Ecto neural progenitor cell (in vitro differentiated cells): Measurements from ENCODE around the gene SMARCA2.

Source experiments
- DNase-seq: peaks from one replicate; pipeline ENCODE4 v3.0.0-alpha.2; 2018; ENCODE audit warnings: low spot score

Gene SMARCA2

DNA sequence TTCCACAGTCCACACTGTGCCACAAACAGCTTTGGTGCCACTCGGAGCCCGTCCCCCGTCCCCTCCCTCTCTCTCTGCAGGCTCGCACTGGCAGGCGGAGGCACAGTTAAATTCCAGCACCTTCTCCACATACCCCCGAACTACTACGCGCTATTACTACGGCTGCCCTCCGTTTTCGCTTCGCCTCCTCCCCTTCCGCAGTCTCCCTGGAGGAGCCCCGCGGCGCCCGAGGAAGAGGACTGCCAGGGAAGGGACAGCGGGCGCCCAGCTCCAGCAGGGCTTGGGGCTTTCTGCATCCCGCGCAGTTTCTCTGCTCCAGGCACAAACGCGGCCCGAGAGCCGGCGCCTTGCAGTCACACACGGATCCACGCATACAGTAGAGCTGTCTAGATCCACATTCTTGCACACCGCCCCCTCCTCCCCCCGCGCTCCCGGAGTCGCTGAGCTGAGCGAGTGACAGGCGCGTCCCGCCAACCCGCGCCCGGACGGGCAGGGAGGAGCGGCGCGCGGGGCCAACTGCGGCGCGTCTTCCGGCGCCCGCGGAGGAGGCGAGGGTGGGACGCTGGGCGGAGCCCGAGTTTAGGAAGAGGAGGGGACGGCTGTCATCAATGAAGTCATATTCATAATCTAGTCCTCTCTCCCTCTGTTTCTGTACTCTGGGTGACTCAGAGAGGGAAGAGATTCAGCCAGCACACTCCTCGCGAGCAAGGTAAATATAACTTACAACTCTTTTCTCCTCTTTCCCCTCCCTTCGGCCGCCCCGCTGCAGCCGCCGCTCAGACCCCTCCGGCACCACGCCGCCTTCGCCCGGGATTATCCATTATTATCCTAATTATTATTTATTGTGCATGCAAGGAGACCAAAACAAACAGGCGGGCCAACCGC lies at the start of gene SMARCA2:
TSS of gene SMARCA2 (plus strand) at position 652 of the 885 bp plus-strand sequence. CDS start 13,676 bp downstream, outside the sequence.
- peak; percentile 91 for DNase-seq

DNA sequence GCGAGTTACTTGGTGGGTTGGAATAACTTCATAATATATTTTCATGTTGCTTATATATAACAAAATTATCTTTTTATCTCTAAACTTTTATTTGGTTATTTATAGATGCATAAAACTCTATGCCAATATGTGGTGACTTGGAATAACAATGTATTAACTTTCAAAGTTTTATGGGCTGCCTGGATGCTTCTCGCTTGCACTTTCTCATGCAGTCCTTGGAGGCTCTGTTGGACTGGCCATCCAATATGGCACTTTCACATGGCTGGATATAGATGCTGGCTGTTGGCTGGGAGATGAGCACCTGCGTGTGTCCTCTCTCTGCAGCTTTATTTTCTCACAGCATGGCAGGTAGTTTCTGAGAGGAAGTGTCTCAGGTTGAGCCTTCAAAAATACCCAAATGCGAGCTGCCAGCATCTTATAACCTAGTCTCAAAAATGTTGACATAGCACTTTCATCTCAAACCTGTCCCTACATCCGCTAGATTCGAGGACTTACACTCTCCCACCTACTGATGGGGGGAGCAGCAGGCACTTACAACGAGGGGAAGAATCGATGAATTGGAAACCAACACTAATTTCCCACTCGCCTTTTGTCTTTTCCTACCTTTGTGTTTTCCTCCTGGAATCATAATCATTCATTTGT lies 48.3 kb upstream of the SMARCA2 start:
- no peak for DNase-seq

DNA sequence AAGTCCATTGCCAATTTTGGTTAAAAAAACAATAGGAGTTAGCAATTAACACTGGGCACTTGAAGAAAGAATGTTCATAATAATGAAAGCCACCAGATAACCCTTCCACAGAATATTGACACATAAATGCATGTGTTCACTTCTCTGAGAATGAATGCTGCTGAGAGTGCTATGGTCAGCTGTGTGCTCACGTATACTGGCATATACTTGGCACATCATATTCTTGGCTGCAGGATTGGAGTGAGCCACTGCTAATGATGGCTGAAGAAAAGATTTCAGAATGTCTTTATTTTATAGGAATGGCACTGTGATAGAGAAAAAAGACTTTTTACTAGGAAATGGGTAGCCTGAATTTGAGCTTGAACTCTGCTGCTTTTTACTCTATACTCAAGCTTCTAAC lies 46.0 kb upstream of the SMARCA2 start:
- DNase-seq, result no peak

DNA sequence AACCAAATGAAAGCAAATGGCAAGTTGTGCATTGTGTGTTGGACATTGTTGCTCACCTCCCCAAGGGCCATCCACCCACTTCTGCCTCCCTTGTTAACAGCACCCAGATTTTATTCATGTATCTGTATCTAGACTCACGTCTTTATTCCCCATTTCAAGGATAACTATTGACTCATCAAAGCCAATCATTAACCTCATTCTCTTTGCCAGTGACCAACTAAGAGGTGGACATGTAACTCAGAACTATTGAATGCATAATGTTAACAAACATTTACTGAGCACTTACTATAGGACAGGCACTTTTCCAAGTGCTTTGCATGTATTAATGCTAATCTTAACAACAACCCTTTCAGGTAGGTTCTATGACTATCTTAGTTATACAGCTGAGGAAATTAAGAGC lies 45.2 kb upstream of the SMARCA2 start:
- DNase-seq, result no peak

DNA sequence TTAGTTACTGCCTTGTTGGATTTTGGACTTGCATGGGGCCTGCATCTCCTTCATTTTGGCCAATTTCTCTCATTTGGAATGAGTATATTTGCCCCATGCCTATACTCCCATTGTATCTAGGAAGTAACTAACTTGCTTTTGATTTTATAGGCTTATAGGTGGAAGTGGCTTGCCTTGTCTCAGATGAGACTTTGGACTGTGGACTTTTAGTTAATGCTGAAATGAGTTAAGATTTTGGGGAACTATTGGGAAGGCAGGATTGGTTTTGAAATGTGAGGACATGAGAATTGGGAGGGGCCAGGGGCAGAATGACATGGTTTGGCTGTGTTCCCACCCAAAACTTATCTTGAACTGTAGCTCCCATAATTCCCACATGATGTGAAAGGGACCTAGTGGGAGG lies 42.5 kb upstream of the SMARCA2 start:
- DNase-seq, result no peak

DNA sequence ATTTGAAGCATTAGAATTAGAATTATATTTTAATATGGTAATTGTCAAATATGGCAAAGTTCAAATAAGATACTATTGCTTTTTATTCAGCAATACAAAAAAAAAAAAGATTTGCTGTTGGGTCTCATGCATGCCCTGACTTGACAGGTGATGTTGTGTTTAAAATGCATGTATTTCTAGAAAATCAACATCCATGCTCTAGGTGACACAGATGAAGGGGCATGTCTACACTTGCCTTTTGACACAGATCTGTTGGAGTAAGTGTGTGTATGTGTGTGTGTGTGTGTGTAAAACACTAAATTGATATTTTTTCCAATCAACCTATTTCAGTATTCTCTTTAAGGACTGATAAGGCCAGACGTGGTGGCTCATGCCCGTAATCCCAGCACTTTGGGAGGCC lies 38.1 kb upstream of the SMARCA2 start:
- DNase-seq, result no peak

DNA sequence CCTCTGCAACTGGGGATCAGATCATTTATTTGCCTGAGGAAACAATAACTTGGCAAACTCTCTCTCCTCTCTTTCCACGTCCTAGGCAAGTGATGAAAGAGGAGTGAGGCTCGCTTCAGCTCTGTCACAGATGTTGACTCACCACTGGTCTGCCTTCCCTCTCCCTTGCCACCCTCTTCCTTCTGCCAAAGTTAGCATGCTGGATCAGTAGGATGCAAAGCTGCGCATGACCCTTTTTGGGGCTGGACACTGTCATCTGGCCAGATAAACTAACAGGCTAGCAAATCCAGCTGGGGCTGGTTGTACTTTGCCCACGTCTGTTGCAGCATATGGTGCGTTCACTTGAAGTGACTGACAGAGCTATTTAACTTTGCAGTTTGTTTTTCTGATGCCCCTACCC lies 36.2 kb upstream of the SMARCA2 start:
- no peak for DNase-seq

DNA sequence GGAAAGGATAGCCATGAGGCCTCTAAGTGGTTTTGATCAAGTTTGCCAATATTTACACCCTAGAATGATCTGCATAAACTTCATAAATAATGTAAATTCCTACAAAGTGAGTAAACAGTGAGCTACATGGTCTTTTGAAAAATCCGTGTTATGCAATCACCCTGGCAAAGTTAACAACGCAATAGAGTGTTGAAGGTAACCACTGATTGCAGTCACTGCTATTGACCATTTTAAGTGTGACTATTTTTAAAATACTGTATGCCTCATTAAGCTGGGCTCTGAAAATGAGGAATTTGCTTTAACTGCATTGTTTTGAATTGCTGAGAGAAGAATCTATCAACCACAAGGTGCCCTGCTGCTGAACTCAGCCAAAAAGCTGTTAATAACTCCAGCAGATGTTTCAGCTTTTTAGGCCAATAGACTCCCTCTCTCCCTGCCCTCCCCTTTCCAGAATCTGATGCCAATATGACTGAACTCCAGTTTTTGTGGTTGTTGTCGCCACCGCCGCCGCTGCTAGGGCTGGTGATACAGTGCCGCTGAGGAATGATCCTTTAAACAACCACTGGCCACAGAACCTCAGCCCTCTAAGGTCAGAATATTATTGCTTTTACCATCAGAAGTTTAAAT lies 35.3 kb upstream of the SMARCA2 start:
- DNase-seq, result no peak

DNA sequence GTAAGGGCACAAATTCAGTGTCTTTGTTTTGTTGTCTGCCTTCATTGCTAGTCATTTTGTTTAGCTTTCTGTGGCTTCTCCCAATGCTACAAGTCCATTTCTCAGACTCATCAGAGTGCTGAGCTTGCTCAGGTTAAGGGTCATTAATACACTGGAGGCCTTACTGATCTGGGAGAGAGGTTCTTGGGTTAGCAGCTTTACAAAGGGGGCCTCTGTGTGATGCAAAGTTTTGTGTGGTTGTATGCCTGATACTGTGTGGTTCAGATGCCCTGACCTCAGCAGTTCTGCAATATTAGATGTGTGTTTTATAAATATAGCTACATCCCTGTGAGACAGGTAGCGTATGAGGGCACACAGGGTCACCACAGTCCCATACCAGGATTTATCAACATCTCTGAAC lies 34.8 kb upstream of the SMARCA2 start:
- no peak for DNase-seq

DNA sequence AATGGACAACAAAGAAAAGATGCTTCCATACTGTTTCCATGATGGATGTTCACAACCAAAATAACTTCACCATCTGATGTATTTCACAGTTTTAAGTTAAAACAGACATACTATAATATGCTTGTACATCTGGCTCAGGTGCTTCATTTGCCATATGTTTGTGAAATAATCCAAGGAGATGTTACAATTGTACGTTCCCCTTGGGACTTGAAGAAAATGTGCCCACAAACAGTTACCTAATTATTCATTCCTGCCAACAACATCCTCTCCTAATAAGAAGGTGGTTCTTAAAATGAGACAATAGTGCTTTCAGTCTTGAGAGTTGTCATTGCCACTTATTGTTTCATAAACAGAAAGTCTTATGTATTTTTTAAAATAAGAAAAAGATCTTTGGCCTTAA lies 33.1 kb upstream of the SMARCA2 start:
- DNase-seq, result no peak

DNA sequence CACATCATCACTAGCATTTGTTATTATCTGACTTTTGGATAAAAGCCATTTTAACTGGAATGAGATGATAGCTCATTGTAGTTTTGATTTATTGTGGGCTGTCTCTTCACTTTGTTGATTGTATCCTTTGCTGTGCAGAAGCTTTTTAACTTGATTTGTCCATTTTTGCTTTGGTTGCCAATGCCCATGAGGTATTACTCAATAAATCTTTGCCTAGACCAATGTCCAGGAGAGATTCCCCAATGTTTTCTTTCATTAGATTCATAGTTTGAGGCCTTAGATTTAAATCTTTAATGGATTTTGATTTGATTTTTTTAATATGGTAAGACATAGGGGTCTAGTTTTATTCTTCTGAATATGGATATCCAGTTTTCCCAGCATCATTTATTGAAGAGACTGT lies 28.8 kb upstream of the SMARCA2 start:
- no peak for DNase-seq

DNA sequence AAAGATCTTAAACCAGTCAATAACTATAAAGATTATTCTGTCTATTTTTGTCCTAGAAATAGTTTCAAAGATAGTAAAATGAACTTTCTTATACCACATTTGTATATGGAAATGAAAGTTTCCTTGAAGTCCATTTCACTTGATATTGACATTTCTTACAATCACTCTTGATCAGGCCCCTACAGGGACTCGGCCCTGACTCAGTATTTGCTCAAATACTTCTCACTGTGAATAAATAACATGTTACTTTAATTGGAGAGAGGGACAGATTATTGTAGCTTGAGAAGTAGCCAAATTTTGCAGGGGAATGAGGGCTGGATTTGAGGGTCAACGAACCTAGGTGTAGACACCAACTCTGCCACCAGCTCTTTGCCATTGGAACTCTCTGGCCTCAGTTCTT lies 25.6 kb upstream of the SMARCA2 start:
- no peak for DNase-seq

DNA sequence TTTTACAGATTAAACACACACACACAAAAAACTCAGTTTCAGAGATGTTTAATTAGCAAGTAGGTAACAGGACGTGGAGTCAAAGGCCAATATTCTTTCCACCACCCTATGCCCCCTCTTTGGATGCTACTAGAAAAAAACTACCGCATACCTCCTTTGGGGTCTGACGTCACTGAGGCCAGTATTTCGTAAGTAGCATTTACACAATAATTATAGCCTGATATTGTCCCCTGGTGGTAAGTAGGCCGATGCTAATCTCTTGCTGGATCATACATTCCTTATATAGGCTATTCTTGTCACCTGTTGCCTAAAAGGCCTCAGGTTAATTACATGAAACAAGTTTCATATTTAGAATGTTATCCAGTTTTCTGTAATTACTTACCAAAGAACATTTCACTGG lies 21.0 kb upstream of the SMARCA2 start:
- DNase-seq, result no peak

DNA sequence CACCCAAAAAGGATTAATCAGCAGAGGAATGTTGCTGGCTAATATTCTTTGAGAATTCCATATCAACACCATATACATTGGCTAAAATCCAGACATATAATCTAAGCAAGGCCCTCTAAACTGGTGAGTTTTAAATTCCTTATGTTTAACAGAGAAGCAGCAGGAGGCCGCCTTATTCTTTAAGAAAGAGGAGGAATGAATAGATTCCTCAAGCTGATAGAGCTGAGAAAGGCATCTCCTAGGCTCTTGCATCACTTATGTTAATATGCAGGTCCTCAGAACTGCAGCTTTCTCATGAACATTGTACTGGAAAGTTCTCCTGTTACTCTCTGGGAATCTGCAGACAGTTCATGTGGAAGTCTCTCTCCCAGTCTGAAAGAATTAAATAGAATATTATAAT lies 20.1 kb upstream of the SMARCA2 start:
- no peak for DNase-seq

DNA sequence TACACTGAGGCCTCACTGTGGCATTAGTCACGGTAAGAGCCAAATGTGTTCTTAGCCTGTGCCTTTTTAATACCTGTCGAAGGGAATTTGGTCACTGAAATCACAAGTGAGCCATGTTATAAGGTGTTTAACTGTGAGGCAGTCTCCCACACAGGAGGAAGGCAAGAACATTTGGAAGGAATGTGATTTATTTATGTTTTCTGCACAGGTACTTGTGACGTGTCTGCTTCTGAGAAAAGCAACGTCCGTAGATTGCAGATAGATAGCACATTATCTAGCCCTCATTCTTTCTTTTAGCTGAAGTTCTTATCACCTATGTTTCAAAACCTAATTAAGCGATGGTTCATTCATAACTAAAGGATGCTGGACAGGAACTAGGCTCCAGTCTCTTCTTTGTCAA lies 19.0 kb upstream of the SMARCA2 start:
- no peak for DNase-seq

DNA sequence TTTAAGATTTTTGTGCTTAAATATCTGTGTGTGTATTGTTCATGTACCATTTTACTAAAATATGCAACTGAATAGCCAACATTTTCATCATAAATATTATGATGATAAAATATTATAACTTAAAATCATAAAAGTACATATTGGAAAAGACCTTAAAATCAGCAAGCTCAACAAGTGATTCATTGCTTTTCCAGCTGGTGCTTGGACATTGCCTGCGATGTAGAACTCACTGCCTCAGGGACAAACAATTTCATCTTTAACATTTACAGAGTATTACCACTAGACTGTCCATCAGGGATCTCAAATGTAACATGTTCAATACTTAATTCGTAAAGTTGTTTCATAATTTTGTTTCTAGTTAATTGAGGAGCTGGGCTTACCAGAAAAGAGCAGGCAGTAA lies 17.5 kb upstream of the SMARCA2 start:
- no peak for DNase-seq

DNA sequence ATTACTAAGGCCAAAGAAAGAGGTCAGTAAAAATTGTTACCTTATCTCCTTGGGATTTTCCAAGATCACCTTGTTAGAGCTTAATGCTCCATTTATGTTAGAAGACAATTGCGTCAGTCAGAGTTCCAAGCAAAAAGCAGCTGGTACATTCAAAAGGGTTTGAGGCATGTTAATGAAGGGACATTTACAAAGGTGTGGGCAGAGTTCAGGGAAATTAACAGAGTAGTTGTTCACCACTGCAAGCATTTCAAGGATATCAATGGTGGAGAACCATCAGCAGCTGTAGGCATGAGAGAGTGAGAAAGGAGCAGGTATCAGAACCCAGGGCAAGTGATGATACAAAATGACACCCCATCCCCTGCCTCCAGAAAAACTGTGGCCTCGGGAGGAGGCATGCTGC lies 17.0 kb upstream of the SMARCA2 start:
- DNase-seq, result no peak

DNA sequence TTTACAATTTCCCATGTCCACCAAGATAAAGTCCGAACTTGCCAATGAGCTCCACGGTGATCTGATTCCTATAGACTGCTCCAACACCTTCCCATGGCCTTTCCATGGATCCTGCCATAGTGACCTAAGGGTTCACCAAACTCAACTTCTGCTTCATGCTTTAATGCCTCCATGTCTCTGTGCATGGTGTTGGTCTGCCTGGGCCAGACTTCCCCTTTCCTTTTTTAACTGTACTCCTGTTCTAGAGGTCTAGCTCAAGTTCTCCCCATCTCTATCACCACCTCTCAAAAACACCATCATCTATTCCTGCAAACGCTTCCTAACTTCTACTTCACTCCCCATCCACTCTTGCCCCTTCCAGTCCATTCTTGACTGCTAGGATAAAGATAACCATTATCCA lies 14.8 kb upstream of the SMARCA2 start:
- no peak for DNase-seq

DNA sequence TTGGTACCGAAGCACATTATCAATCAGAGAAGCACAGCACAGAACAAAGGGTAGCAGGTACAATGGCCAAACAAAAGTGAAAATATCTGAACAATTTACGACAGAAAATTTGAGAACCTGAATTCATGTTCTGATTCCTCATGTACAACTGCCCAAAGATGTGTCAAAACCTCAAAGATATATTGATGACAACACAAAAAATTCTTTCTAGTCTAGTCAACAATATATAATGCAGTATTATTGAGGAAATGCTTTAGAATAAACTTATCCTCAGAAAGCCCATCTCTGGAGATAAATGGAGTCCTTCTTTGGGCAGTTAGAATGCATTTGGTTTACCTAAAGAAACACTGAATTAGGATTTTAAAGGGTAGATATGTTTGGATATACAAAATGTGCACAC lies 6.8 kb upstream of the SMARCA2 start:
- DNase-seq, result no peak

DNA sequence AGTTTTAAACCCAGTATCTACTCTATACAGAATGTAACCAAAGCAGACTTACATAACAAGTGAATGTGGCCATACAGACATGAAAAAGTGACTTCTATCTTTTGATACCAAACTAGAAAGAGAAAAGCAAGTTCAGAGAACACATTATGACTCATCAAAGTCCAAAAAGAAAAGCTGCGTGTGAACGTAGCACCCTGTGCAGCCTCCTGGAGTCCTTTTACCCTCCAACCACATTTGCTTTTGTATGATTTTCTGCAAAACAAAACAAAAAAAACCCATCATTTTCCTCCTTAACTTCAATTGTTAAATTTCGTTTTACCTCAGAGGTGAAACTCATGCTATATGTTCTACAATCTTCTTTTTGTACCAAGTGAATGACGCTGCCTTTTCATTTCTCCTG lies 2.8 kb upstream of the SMARCA2 start:
- no peak for DNase-seq

DNA sequence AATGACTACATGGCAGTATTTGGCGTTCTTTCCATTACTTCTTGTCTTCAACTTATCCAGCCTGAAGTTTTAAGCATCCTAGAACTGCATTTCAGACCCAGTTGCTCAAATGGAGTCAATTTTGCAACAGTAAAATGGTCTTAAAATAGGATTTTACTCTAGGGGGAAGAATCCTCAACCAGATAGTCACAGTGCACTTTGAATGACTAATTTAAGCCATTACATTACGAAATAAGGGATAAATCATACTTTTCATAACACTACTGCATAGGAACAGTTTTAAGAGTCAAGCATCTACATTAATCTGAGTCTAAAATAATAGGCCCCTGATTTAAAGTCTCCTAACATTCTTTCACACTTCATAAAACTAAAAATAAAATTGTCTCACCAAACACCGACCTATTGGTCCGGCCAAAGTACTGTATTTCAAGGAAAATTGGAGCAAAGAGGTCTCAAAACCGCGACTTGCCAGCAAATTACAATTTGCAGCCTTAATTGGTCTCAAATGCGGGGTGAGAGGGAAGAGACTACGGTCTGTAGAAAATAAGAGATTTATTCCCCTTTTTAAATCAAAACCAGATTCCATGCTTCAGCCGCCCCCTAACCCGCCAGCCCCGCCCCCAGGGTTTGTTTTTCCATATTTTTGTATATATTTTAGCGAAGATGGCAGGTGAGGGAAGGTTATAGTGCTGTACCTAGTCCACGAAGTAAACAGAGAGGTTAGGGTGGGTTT lies 1.2 kb upstream of the SMARCA2 start:
- DNase-seq, result no peak

DNA sequence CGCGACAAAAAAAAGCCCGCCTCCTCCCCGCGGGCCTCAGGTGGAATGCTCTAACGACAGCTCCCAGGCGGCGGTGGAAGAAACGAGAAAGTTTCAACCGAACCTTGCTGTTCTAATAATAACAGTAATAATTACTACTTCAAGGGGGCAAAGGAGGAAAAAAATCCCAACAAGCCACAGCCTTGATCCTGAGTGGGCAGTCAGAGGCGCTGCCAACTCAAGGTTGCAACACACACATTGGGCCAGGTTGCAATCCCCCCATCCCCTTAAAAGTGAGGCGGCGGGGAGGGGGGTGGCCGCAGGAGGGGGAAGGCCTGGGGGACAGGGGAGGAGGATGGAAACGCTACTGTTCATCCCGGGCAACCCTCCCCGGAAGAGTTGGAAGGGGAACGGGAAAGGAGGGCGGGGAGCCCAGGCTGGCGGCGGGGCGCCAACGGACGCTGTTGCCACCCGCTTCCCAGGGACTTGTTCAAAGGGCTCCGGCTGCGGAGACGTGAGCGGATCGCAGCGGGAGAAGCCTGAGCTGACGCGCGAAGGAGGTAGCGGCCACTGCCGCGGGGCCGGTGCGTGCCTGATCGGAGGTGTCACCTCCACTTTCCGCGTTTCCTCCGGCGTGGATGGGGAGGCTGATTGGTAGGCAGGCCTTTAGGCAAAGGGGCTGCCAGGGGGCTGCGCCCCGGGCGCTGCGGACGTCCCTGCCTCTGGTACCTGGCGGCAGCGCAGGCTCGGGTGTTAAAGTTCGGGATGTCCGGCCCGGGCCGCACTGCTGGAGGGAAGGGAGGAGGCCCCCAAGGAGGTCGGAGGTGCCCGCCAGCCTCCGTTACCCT lies 647 bp downstream of the SMARCA2 start:
- DNase-seq, result peak; percentile 69
